K562 (cell line): Measurements from ENCODE around the gene CALD1. TPM values are rescaled to one million over a fixed set of nuclear protein-coding genes. Genes with fewer than 3 reads are reported as not detected.

Experiments
- FIP1L1 ChIP-seq: fragments of 200-400 bp; formaldehyde crosslinking; IDR thresholded peaks from 2 replicates; pipeline ENCODE4 v1.6.1; 2018; ENCODE audit warnings: mild to moderate bottlenecking, low read depth, low read length; ENCODE audit not compliant: poor library complexity, severe bottlenecking
- MAFK ChIP-seq: IDR thresholded peaks from 2 replicates; pipeline ENCODE4 v1.6.1; 2011; ENCODE audit warnings: low read length, improper control_type of control experiment
- NFYB ChIP-seq: IDR thresholded peaks from 2 replicates; pipeline ENCODE4 v1.6.1; 2011; ENCODE audit warnings: mild to moderate bottlenecking, moderate library complexity; ENCODE audit not compliant: insufficient read length; ENCODE audit errors: extremely low read depth
- RB1 ChIP-seq: fragments of 450-650 bp; IDR thresholded peaks from 2 replicates; pipeline ENCODE4 v1.6.1; 2017; ENCODE audit warnings: low read depth, mild to moderate bottlenecking
- RFX1 ChIP-seq: fragments of 450-650 bp; IDR thresholded peaks from 2 replicates; pipeline ENCODE4 v1.6.1; 2016; ENCODE audit warnings: mild to moderate bottlenecking, moderate library complexity
- SMC3 ChIP-seq: conservative IDR thresholded peaks from 2 replicates; pipeline ENCODE4 v1.6.1; 2011; ENCODE audit warnings: low read depth, low read length, improper control_type of control experiment; ENCODE audit not compliant: insufficient read depth
- SP1 ChIP-seq: sonication (generic); formaldehyde crosslinking; IDR thresholded peaks from 2 replicates; pipeline ENCODE4 v1.8.1; 2022; ENCODE audit warnings: mild to moderate bottlenecking, missing genetic modification reagents
- ZBTB1 ChIP-seq: sonication (generic); formaldehyde crosslinking; IDR thresholded peaks from 2 replicates; pipeline ENCODE4 v1.8.1; 2023; ENCODE audit warnings: missing genetic modification reagents, low read depth, mild to moderate bottlenecking, borderline replicate concordance
- ZKSCAN1 ChIP-seq: fragments of 150-350 bp; IDR thresholded peaks from 2 replicates; pipeline ENCODE4 v1.6.1; 2016; ENCODE audit warnings: low read depth, low read length
- ZNF407 ChIP-seq: fragments of 450-650 bp; IDR thresholded peaks from 2 replicates; pipeline ENCODE4 v1.6.1; 2016; ENCODE audit warnings: low read depth
- polyA plus RNA-seq, 8 experiments: library from polyadenylated mRNA; depleted of rRNA in 4 of 8; stranded (reverse) in 5 of 8; unstranded in 3 of 8; fragments of >200 nt; fragmentation: Nextera tagmentation in 2 of 8; fragmentation: Illumina TruSeq in 1 of 8; extraction: Ambion mirVana in 2 of 8; extraction: Trizol in 1 of 8; gene quantifications; 2 replicates each; pipeline versions ENCODE4 v1.2.1 to v1.2.3, GENCODE V29; 2011 to 2014; ENCODE audit warnings: inconsistent platforms in 1 of 8, missing spikeins in 1 of 8
- total RNA-seq, 7 experiments: library from RNA; depleted of rRNA in 6 of 7; stranded (reverse); fragments of >200 nt in 6 of 7; fragmentation: Illumina TruSeq in 2 of 7; extraction: Trizol in 2 of 7; gene quantifications; 2 replicates each; pipeline versions ENCODE4 v1.2.1 to v1.2.3, GENCODE V29; 2011 to 2021; ENCODE audit warnings: low replicate concordance in 1 of 7

Gene CALD1
- total and polyA plus RNA-seq, 9 of the 15 experiments (the other 6 are each of a cell fraction or from before 2014, with no cell fraction given) = 0.40 TPM; not detected in 8

GRCh38 chr7:134798155-134798554 lies 18.7 kb downstream of the CALD1 start (continued):
- TF ChIP-seq ZNF407 = no peak
- TF ChIP-seq ZBTB1 = no peak
- no peak for TF ChIP-seq ZKSCAN1
- TF ChIP-seq MAFK = no peak
- no peak for TF ChIP-seq RB1
- no peak for TF ChIP-seq FIP1L1
- TF ChIP-seq SMC3 = no peak
- TF ChIP-seq RFX1 = no peak
- no peak for TF ChIP-seq NFYB
- no peak for TF ChIP-seq SP1 (CRISPR knock-in tag)
